D341Med (cell line): ENCODE measurements around the gene RFX2.
"Not testable (repeated sequence)": the region's sequence is repeated elsewhere in the genome, so short reads cannot be mapped to it uniquely, and the experiment has no call there.

ENCODE experiments used
- DNase-seq: peaks from one replicate; pipeline ENCODE4 v3.0.0; 2012; ENCODE audit warnings: low spot score

RFX2 gene

GRCh38 chr19:6110360-6110977 is at the start of gene RFX2:
RFX2 (minus strand) TSS chr19:6110500; CDS start chr19:6047496, 63,004 bp downstream.
- DNase-seq, result peak; percentile 99

GRCh38 chr19:6156033-6156432 is 45.7 kb upstream of the RFX2 start:
- no peak for DNase-seq

GRCh38 chr19:6150289-6150688 is 40.0 kb upstream of the RFX2 start:
- no peak for DNase-seq

- DNase-seq, result no peak
Measured at GRCh38 chr19:6141217-6141616, 30.9 kb upstream of the RFX2 start.

- no peak for DNase-seq
Measured at GRCh38 chr19:6138511-6138910, 28.2 kb upstream of the RFX2 start.

- DNase-seq, result no peak
Measured at GRCh38 chr19:6138066-6138465, 27.8 kb upstream of the RFX2 start.

- DNase-seq, result no peak
Measured at GRCh38 chr19:6133231-6133630, 22.9 kb upstream of the RFX2 start.

- no peak for DNase-seq
Measured at GRCh38 chr19:6132482-6132881, 22.2 kb upstream of the RFX2 start.

GRCh38 chr19:6127716-6128335 is 17.5 kb upstream of the RFX2 start:
- DNase-seq, result no peak

GRCh38 chr19:6126335-6126974 is 16.2 kb upstream of the RFX2 start:
- peak; percentile 68 for DNase-seq

GRCh38 chr19:6125571-6125989 is 15.3 kb upstream of the RFX2 start:
- peak; percentile 77 for DNase-seq

- DNase-seq, result no peak
Measured at GRCh38 chr19:6119031-6119430, 8.7 kb upstream of the RFX2 start.

GRCh38 chr19:6118043-6118442 is 7.7 kb upstream of the RFX2 start:
- no peak for DNase-seq

- DNase-seq, result no peak
Measured at GRCh38 chr19:6117534-6117933, 7.2 kb upstream of the RFX2 start.

- DNase-seq, result no peak
Measured at GRCh38 chr19:6116749-6117430, 6.6 kb upstream of the RFX2 start.

- DNase-seq, result no peak
Measured at GRCh38 chr19:6115992-6116391, 5.7 kb upstream of the RFX2 start.

- DNase-seq, result no peak
Measured at GRCh38 chr19:6113616-6114188, 3.4 kb upstream of the RFX2 start.

- DNase-seq, result no peak
Measured at GRCh38 chr19:6109947-6110346, 353 bp downstream of the RFX2 start.

- DNase-seq, result no peak
Measured at GRCh38 chr19:6108721-6109633, 1.3 kb downstream of the RFX2 start.

GRCh38 chr19:6106643-6107294 is 3.5 kb downstream of the RFX2 start:
- not testable (repeated sequence) for DNase-seq

GRCh38 chr19:6105444-6105843 is 4.9 kb downstream of the RFX2 start:
- no peak for DNase-seq
